Measurements from ENCODE around the gene THBD.

THBD gene

DNA sequence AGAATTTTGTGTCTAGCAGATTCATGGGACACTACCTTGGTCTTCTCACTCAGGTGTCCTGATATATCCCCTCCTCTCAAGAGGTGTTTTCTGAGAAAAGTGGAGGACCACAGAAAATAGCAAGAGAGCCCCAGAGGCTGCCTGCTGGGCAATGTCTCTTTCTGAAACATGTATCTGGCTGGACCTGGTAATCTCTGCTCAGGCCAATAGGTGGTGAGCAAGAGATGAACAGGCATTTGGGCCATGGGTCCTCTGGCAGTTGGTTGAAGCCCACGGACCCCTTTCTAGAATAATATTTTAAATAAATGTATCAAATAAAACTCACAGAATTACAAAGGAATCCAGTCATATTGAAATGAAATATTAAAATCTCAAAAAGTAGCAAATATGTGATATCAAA, 8.8 kb upstream of the THBD start:
- no peak for DNase-seq (ENCODE audit: low read depth)

DNA sequence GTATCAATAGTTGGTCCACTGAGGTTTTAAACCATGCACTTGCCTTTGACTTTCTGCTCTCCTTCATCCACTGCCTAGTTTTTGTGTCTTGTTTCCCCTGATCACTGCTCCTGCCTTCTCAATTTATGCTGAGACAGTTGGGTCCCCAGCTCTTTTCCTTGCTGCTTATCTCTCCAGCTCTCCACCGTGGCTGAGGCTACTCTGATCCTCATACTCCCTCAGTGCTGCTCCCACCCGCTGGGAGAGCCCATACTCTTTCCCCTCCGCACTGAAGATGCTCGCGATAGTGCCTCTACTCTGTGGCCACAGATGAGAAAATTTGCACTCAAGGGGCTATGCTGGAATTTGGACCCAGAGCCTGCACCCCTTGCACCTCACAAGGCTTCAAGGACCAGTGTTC, 3.4 kb upstream of the THBD start:
- DNase-seq (ENCODE audit: low read depth) = no peak
- TF ChIP-seq, protein P1, sequence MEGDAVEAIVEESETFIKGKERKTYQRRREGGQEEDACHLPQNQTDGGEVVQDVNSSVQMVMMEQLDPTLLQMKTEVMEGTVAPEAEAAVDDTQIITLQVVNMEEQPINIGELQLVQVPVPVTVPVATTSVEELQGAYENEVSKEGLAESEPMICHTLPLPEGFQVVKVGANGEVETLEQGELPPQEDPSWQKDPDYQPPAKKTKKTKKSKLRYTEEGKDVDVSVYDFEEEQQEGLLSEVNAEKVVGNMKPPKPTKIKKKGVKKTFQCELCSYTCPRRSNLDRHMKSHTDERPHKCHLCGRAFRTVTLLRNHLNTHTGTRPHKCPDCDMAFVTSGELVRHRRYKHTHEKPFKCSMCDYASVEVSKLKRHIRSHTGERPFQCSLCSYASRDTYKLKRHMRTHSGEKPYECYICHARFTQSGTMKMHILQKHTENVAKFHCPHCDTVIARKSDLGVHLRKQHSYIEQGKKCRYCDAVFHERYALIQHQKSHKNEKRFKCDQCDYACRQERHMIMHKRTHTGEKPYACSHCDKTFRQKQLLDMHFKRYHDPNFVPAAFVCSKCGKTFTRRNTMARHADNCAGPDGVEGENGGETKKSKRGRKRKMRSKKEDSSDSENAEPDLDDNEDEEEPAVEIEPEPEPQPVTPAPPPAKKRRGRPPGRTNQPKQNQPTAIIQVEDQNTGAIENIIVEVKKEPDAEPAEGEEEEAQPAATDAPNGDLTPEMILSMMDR (IDR thresholded peaks at IDR 0.05; ENCODE audit: insufficient read depth, low read depth, low read length, missing control alignments) = no peak
- no peak overlapping the region for H3K4me3 ChIP-seq (ENCODE audit: low read length)

More for the DNA sequence above, 8.8 kb upstream of the THBD start:
- H3K4me3 ChIP-seq (ENCODE audit: low read length) = no peak overlapping the region
- TF ChIP-seq, protein P1 (IDR thresholded peaks at IDR 0.05; ENCODE audit: insufficient read depth, low read depth, low read length, missing control alignments) = no peak

DNA sequence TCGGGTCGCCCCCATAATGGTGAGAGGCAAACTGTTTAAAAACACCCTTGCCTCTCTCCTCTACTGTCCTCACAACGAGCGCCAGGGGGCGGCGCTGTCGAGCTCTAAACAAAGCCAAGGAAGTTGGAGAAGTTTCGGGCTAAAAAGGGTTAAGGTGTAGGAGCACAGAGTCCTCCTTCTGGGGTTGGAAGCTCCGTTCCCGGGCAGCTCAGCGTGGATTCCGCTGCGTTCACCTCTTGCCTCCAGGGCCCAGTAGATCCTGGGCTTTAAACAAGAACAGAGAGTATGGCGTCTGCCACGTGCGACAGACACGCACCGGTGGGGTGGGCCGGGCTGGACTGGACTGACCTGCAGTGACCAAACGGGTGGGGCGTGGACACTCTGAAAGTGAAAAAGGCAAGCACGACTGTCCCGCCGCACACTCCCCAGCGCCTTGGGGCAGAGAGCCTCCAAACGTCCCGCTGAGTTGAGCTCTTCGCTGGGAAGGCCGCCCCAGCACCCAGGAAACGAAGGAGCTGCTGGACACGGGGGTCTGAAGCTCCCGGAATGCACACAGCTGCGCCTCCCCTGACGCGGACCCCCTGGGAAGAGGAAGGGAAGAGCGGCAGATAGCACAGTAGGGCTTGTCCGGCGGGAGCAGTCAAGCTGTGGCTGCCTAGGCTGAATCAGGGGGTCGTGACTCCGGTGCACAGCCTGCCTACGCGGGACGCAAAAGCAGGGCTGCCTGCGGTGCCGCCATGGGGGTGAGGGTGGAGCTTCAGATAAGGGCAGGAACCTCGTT, 1.6 kb upstream of the THBD start:
- peak overlapping the region; percentile 56 for H3K4me3 ChIP-seq (ENCODE audit: low read length)
- DNase-seq (ENCODE audit: low read depth) = peak; percentile 93

DNA sequence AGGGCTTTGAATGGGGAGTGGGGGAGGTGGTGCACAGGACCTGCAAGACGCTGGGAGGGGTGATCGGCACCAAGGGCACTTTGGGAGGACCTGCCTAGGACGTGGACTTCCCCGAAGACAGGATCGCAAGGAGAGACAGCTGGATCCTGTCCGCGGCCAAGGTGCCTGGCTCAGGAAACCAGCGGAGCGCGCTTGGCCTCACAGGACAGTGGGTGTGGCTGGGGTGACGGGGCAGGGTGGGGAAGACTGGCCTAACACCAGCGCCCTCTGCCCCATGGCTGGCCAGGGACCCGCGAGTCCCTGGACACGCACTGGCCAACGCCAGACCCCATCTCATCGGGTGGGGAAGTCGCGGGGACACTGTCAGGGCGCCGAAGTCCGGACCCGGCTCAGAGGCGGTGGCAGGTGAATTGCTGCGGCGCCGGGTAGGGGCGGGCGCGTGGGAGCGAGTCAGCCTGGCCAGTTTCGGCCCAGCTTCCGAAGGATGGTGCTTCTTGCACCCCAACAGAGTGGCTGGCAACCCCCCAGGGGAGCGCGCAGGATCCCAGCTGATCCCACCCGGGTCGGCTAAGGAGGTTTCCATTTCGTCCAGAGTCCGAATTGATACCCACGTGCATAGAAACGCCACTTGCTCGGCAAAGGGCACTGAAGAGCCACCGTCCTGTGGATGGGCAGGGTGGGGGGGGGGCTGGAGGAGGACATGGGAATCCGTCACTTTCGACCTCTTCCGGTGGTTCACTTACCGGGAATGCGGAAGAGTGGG, 785 bp upstream of the THBD start:
- TF ChIP-seq, protein P1 (IDR thresholded peaks at IDR 0.05; ENCODE audit: insufficient read depth, low read depth, low read length, missing control alignments) = no peak
- H3K4me3 ChIP-seq (ENCODE audit: low read length) = peak overlapping the region; percentile 56
- peak; percentile 69 for DNase-seq (ENCODE audit: low read depth)

More for the DNA sequence above, 1.6 kb upstream of the THBD start:
- TF ChIP-seq, protein P1 (IDR thresholded peaks at IDR 0.05; ENCODE audit: insufficient read depth, low read depth, low read length, missing control alignments) = peak; percentile 88

DNA sequence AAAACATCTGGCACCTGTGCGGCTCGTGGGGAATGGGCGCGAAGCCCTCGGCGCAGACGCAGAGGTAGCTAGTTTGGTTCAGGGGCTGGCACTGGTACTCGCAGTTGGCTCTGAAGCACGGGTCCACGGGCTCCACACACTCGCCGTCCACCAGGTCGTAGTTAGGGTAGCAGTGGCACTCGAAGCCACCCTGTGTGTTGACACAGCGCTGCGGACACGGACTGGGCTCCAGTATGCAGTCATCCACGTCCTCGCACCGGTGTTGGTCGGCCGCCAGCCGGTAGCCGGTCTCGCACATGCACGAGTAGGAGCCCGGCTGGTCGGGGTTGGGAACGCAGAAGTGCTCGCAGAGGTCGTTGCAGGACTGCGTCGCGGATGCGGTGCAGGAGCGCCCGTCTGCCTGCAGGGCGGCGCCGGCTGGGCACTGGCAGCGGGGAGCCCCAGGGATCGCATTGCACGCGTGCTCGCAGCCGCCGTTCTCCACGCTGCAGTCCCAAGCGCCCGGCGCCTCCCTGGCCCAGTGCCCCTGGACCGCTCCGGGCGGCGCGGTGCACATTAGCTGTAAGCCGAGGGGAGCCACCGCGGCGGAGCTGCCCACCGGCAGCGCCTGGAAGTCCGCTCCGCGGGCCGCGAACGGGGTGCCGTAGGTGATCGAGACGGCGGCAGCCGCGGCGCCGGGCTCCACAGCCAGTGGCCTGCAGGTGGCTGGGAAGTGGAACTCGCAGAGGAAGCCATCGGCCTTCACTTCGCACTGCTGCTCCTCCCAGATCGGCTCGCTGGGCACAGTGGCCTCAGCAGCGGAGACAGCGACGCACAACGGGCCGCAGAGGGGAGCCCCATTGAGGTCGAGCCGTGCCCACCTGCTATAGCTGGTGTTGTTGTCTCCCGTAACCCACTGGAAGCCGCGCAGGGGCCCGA, 930 bp downstream of the THBD start:
- TF ChIP-seq, protein P1 (IDR thresholded peaks at IDR 0.05; ENCODE audit: insufficient read depth, low read depth, low read length, missing control alignments) = peak; percentile 38
- H3K4me3 ChIP-seq (ENCODE audit: low read length) = peak overlapping the region; percentile 56
- peak; percentile 75 for DNase-seq (ENCODE audit: low read depth)

DNA sequence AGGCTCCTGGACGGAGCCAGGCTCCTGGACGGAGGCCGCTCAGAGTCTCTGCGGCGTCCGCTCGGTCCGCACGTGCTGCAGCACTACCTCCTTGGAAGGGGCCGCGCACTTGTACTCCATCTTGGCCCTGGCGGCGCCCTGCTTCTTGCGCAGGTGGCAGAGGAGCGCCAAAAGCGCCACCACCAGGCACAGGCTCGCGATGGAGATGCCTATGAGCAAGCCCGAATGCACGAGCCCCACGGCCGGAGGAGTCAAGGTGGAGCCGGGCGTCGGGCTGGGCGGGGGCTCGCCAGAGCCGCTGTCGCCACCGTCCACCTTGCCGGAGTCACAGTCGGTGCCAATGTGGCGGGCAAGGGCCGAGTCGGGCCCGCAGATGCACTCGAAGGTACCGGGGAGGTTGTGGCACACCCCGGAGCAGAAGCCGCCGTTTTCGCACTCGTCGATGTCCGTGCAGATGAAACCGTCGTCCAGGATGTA, 1.7 kb downstream of the THBD start:
- DNase-seq (ENCODE audit: low read depth) = peak; percentile 59

More for the DNA sequence above, 1.7 kb downstream of the THBD start:
- peak overlapping the region; percentile 56 for H3K4me3 ChIP-seq (ENCODE audit: low read length)
- TF ChIP-seq, protein P1 (IDR thresholded peaks at IDR 0.05; ENCODE audit: insufficient read depth, low read depth, low read length, missing control alignments) = peak; percentile 34

All from epithelial cell of esophagus (primary cell).